ENCODE data around the gene WWTR1.

Gene WWTR1

DNA sequence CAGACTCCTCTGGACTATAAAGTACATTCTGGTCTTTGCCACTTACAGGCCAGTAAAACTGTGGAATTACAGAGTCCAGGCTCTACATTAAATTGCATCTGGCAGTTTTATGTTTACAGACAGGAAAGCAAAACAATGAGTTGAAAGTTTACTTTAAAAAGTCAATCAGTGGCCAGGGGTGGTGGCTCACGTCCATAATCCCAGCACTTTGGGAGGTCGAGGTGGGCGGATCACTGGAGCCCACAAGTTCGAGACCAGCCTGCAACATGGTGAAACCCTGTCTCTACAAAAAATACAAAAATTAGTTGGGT, 129.5 kb downstream of the WWTR1 start:
- Histone ChIP-seq H3K27me3 (ENCODE audit: control insufficient read depth in 5 of 5, insufficient read depth in 4 of 5, low read length in 5 of 5) (no peaks in the 10 kb centered on the region), H3K9ac (ENCODE audit: low read length in 5 of 5) (no peak overlapping the region), H3K9me3 (ENCODE audit: control insufficient read depth in 5 of 5, low read length in 5 of 5) (no peaks in the 10 kb centered on the region), H3K4me1 (ENCODE audit: control insufficient read depth in 5 of 5, insufficient read depth in 5 of 5, low read length in 5 of 5) (peaks cover 0 to 22% (median 3%) of the 10 kb centered on the region in 5 donors), H3K36me3 (ENCODE audit: control insufficient read depth in 5 of 5, insufficient read depth in 5 of 5, low read length in 5 of 5) (peaks cover 10 to 19% (median 15%) of the 10 kb centered on the region in 5 donors), H3K27ac (ENCODE audit: low read depth, low read length) (no peak overlapping the region), H3K4me3 (ENCODE audit: low read depth in 1 of 5, low read length in 5 of 5) (no peak overlapping the region)

DNA sequence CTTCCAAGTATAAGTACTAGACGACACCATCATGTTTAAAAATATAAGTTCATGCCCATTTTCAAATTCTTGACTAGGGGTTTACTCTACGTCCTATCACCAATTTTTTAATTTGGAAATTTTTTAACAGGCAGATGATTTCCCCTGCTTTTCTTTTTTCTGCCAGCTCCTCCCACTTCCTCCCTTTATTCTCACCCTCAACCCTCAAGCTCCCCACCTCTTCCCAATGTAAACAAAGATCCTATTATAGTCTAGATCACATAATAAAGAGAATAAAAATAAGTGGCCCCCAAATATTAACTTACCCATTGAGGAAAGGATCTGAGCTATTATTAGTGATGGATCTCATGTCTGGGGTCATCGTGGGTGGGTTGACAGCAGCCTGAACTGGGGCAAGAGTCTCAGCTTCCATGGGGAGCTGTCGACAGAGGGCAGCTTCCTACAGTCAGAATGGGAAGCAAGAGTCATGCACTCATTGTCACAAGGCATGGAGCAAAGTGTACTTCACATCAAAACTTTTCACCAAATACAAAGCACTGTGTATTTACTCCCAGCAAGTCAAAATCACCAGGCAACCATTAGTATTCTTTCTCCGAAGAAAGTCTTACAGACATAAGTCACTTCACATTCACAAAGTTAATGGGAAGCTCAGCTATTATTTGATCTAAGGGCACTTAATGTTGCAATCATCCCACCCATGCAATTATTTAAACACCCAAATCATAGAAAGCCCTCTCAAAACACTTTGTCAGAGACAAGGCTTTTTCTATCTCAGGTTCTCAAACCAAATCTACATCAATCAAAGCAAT, 130.1 kb downstream of the WWTR1 start:
- Histone ChIP-seq H3K9ac (ENCODE audit: low read length in 5 of 5) (no peak overlapping the region), H3K36me3 (ENCODE audit: control insufficient read depth in 5 of 5, insufficient read depth in 5 of 5, low read length in 5 of 5) (peaks cover 10 to 19% (median 15%) of the 10 kb centered on the region in 5 donors), H3K9me3 (ENCODE audit: control insufficient read depth in 5 of 5, low read length in 5 of 5) (no peaks in the 10 kb centered on the region), H3K27ac (ENCODE audit: low read depth, low read length) (peak overlapping the region; percentile 46), H3K4me3 (ENCODE audit: low read depth in 1 of 5, low read length in 5 of 5) (no peak overlapping the region), H3K4me1 (ENCODE audit: control insufficient read depth in 5 of 5, insufficient read depth in 5 of 5, low read length in 5 of 5) (peaks cover 0 to 17% (median 3%) of the 10 kb centered on the region in 5 donors), H3K27me3 (ENCODE audit: control insufficient read depth in 5 of 5, insufficient read depth in 4 of 5, low read length in 5 of 5) (no peaks in the 10 kb centered on the region)

DNA sequence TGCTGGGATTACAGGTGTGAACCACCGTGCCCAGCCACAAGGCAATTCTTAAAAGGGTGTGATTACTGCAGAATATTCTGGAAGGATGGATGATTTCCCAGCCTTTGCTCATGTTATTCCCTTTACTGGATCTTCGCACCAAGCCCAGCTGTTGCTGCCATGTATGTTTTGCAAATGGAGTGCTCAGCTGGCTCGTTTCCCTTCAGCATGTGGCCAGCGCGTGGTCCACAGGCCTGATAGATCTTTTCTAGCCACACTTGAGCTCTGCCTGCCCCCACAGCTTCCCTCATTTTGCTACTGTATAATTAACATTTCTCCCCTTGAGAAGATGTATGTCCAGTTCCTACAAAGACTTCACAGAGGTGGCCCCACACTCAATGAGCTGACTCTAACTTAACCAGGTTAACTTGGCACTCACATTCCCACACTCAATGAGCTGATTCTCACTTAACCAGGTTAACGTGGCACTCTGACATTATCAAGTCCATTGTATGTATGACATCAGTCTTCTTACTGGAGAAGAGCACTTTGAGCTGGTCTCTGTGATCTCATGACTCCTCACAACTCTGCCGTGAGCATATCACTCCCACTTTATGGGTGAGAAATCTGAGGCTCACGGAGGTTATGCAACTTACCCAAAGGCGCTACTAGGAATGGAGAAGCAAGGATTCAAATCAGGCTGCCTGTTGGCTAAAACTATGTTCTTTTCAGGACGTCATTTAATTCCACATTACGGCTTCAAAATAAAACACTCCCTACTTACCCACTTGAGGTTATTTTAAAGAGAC, 134.1 kb downstream of the WWTR1 start:
- Histone ChIP-seq H3K4me1 (ENCODE audit: control insufficient read depth in 5 of 5, insufficient read depth in 5 of 5, low read length in 5 of 5) (peaks cover 0 to 14% (median 3%) of the 10 kb centered on the region in 5 donors), H3K27me3 (ENCODE audit: control insufficient read depth in 5 of 5, insufficient read depth in 4 of 5, low read length in 5 of 5) (no peaks in the 10 kb centered on the region), H3K4me3 (ENCODE audit: low read depth in 1 of 5, low read length in 5 of 5) (no peak overlapping the region), H3K36me3 (ENCODE audit: control insufficient read depth in 5 of 5, insufficient read depth in 5 of 5, low read length in 5 of 5) (peaks cover 20 to 38% (median 26%) of the 10 kb centered on the region in 5 donors), H3K9ac (ENCODE audit: low read length in 5 of 5) (no peak overlapping the region), H3K9me3 (ENCODE audit: control insufficient read depth in 5 of 5, low read length in 5 of 5) (no peaks in the 10 kb centered on the region), H3K27ac (ENCODE audit: low read depth, low read length) (no peak overlapping the region)

DNA sequence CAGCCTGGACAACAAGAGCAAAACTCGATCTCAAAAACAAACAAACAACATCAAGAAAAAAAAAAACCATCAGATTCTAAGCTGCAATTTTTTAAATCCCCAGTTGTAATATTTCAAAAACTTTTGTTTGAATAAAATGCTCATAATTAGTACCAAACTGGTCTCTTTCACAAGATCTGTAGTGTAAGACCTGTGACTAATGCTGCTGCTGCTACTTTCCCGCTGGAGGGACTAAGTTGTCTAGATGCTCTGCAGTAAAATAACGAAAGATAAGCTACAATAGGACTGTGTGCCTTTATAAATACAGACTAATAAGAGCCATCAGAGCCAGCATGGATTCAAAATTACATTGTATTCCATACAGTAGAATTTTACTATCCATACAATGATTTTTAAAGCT, 137.9 kb downstream of the WWTR1 start:
- H3K36me3 ChIP-seq (ENCODE audit: control insufficient read depth in 5 of 5, insufficient read depth in 5 of 5, low read length in 5 of 5), result peaks cover 22 to 36% (median 23%) of the 10 kb centered on the region in 5 donors
- no peaks in the 10 kb centered on the region for H3K27me3 ChIP-seq (ENCODE audit: control insufficient read depth in 5 of 5, insufficient read depth in 4 of 5, low read length in 5 of 5)
- no peak overlapping the region for H3K27ac ChIP-seq (ENCODE audit: low read depth, low read length)
- no peaks in the 10 kb centered on the region for H3K9me3 ChIP-seq (ENCODE audit: control insufficient read depth in 5 of 5, low read length in 5 of 5)
- H3K4me1 ChIP-seq (ENCODE audit: control insufficient read depth in 5 of 5, insufficient read depth in 5 of 5, low read length in 5 of 5), result no peaks in the 10 kb centered on the region
- no peak overlapping the region for H3K9ac ChIP-seq (ENCODE audit: low read length in 5 of 5)
- H3K4me3 ChIP-seq (ENCODE audit: low read depth in 1 of 5, low read length in 5 of 5), result no peak overlapping the region

DNA sequence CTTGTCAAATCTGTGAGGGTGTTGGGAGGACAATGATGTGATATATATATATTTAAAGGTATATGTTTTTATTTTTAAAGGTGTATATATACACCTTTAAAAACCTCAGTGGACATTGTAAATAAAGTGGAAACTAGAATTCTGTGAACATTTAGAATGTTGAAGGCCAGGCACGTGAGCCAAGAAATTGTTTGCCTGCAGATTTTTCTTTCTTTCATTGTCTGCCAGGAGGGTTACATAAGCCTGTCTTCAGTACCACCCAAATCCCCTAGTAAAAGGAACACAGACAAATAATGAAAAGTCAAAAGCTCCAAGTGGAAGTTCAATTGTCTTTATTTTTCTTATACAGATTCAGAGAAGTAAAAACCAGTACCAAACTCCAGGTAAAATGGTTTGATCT, 140.9 kb downstream of the WWTR1 start:
- Histone ChIP-seq H3K9me3 (ENCODE audit: control insufficient read depth in 5 of 5, low read length in 5 of 5) (no peaks in the 10 kb centered on the region), H3K27me3 (ENCODE audit: control insufficient read depth in 5 of 5, insufficient read depth in 4 of 5, low read length in 5 of 5) (no peaks in the 10 kb centered on the region), H3K4me3 (ENCODE audit: low read depth in 1 of 5, low read length in 5 of 5) (no peak overlapping the region), H3K27ac (ENCODE audit: low read depth, low read length) (no peak overlapping the region), H3K4me1 (ENCODE audit: control insufficient read depth in 5 of 5, insufficient read depth in 5 of 5, low read length in 5 of 5) (peaks cover 0 to 3% (median 0%) of the 10 kb centered on the region in 5 donors), H3K36me3 (ENCODE audit: control insufficient read depth in 5 of 5, insufficient read depth in 5 of 5, low read length in 5 of 5) (peaks cover 8 to 22% (median 14%) of the 10 kb centered on the region in 5 donors), H3K9ac (ENCODE audit: low read length in 5 of 5) (no peak overlapping the region)

DNA sequence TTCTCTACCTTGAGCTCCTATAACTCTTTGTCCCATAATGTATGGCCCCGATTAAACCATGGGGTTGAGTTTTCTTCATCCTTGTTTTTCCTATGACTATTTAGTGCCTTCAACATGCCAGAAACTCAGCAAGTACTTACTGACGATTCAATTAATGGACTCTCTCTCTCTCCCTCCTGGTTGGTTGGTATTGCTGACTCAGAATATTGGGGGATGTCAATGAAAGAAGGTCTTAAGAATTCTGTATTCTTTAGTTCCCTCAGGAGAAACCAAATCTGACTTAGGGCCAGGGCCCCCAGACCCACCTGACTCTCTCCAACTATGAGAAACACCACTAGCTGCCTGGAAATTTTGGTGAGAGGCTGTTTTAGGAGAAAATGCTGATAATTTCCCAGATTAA, 142.6 kb downstream of the WWTR1 start:
- Histone ChIP-seq H3K27me3 (ENCODE audit: control insufficient read depth in 5 of 5, insufficient read depth in 4 of 5, low read length in 5 of 5) (no peaks in the 10 kb centered on the region), H3K4me1 (ENCODE audit: control insufficient read depth in 5 of 5, insufficient read depth in 5 of 5, low read length in 5 of 5) (peaks cover 0 to 3% (median 0%) of the 10 kb centered on the region in 5 donors), H3K4me3 (ENCODE audit: low read depth in 1 of 5, low read length in 5 of 5) (no peak overlapping the region), H3K9me3 (ENCODE audit: control insufficient read depth in 5 of 5, low read length in 5 of 5) (no peaks in the 10 kb centered on the region), H3K36me3 (ENCODE audit: control insufficient read depth in 5 of 5, insufficient read depth in 5 of 5, low read length in 5 of 5) (peaks cover 0 to 12% (median 9%) of the 10 kb centered on the region in 5 donors), H3K27ac (ENCODE audit: low read depth, low read length) (no peak overlapping the region), H3K9ac (ENCODE audit: low read length in 5 of 5) (no peak overlapping the region)

DNA sequence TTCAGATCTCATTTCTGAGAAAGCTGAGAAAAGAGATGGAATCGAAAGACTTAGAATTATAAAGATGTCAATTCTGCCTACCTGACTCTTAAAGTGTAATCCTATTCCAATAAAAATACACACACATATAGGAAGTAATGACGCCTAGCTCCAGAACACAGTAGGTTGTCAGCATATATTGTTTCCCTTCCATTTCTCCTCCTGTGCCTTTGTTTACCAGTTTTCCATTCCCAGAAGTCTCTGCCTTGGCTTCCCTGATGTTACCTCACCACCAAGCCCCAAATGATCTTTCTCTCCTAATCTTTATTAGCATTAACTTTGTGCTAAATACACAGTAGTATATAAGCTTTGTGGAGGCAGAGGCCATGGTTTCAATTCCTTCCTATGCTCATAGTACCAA, 143.4 kb downstream of the WWTR1 start:
- no peaks in the 10 kb centered on the region for H3K9me3 ChIP-seq (ENCODE audit: control insufficient read depth in 5 of 5, low read length in 5 of 5)
- no peak overlapping the region for H3K9ac ChIP-seq (ENCODE audit: low read length in 5 of 5)
- H3K4me3 ChIP-seq (ENCODE audit: low read depth in 1 of 5, low read length in 5 of 5), result no peak overlapping the region
- peaks cover 0 to 9% (median 4%) of the 10 kb centered on the region in 5 donors for H3K36me3 ChIP-seq (ENCODE audit: control insufficient read depth in 5 of 5, insufficient read depth in 5 of 5, low read length in 5 of 5)
- H3K27me3 ChIP-seq (ENCODE audit: control insufficient read depth in 5 of 5, insufficient read depth in 4 of 5, low read length in 5 of 5), result no peaks in the 10 kb centered on the region
- peaks cover 0 to 5% (median 4%) of the 10 kb centered on the region in 5 donors for H3K4me1 ChIP-seq (ENCODE audit: control insufficient read depth in 5 of 5, insufficient read depth in 5 of 5, low read length in 5 of 5)
- H3K27ac ChIP-seq (ENCODE audit: low read depth, low read length), result no peak overlapping the region

DNA sequence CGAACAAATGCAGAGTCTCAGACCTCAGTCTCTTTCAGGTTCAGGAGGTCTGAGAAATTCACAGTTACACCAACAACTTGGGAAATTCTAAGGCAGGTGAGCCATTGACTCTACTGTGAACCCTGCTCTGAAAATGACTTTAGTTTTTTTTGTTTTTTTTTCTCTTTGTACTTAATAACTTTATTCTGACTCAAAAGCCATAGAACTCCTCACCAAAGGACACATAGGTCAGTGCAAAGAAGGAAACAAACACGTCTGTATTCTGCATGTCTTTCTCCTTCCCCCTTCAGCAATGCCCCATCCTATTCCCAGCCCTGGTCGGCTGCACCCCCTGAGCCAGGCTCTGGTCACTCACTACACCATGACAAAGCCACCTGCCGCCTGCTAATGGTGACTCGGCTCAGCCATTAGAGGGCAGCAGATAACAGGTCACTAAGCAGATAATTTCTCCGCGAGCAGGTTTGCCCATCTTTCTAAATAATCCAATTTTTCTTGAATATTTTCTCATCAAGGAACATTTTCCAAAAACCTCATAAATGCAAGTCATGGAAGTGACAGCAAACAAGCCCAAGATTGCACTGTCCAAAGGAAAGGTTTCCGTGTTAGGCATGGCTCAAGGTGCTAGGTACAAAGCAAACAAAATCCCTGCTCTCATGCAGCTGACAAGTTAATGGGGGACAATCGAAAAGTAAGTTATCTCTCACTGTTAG, 145.6 kb downstream of the WWTR1 start:
- Histone ChIP-seq H3K4me3 (ENCODE audit: low read depth in 1 of 5, low read length in 5 of 5) (no peak overlapping the region), H3K36me3 (ENCODE audit: control insufficient read depth in 5 of 5, insufficient read depth in 5 of 5, low read length in 5 of 5) (peaks cover 0 to 3% (median 0%) of the 10 kb centered on the region in 5 donors), H3K9ac (ENCODE audit: low read length in 5 of 5) (no peak overlapping the region), H3K4me1 (ENCODE audit: control insufficient read depth in 5 of 5, insufficient read depth in 5 of 5, low read length in 5 of 5) (peaks cover 6 to 23% (median 15%) of the 10 kb centered on the region in 5 donors), H3K9me3 (ENCODE audit: control insufficient read depth in 5 of 5, low read length in 5 of 5) (no peaks in the 10 kb centered on the region), H3K27ac (ENCODE audit: low read depth, low read length) (no peak overlapping the region), H3K27me3 (ENCODE audit: control insufficient read depth in 5 of 5, insufficient read depth in 4 of 5, low read length in 5 of 5) (no peaks in the 10 kb centered on the region)

DNA sequence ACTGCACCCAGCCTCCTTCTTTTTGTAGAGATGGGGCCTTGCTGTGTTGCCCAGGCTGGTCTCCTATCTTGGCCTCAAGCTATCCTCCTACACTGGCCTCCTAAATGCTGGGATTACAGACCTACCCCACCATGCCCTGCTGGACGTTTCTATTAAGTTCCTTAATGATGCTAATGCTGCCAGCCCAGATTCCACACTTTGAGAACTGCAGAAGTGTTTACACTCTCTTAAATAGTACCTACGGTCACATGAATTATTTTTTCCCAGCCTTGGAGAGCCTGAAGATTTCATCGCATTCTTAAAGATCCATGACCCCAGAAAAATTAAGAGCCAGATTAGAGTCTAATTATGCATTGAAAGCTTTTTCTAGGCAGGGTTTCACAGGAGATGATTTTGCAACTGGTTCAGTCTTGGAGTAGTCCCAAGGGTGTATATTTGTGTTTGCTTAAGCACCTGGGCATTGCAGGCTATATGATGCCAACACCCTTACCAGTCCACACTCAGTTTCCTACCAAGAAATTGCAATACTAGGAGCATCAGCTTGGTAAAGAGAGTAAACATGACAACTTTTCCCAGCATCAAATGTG, 146.7 kb downstream of the WWTR1 start:
- Histone ChIP-seq H3K4me3 (ENCODE audit: low read depth in 1 of 5, low read length in 5 of 5) (no peak overlapping the region), H3K27me3 (ENCODE audit: control insufficient read depth in 5 of 5, insufficient read depth in 4 of 5, low read length in 5 of 5) (no peaks in the 10 kb centered on the region), H3K36me3 (ENCODE audit: control insufficient read depth in 5 of 5, insufficient read depth in 5 of 5, low read length in 5 of 5) (no peaks in the 10 kb centered on the region), H3K9ac (ENCODE audit: low read length in 5 of 5) (no peak overlapping the region), H3K27ac (ENCODE audit: low read depth, low read length) (no peak overlapping the region), H3K4me1 (ENCODE audit: control insufficient read depth in 5 of 5, insufficient read depth in 5 of 5, low read length in 5 of 5) (peaks cover 8 to 29% (median 18%) of the 10 kb centered on the region in 5 donors), H3K9me3 (ENCODE audit: control insufficient read depth in 5 of 5, low read length in 5 of 5) (no peaks in the 10 kb centered on the region)

All from subcutaneous abdominal adipose tissue (tissue), 5 donors.